HG02884 (cell line): ENCODE measurements around the gene RTEL1.

ENCODE experiments used
- ATAC-seq: cut with Tn5 transposase; IDR thresholded peaks from one replicate; pipeline ENCODE4 v1.9.1; 2021; ENCODE audit warnings: mild to moderate bottlenecking, moderate library complexity; ENCODE audit not compliant: unreplicated experiment

RTEL1 gene

DNA sequence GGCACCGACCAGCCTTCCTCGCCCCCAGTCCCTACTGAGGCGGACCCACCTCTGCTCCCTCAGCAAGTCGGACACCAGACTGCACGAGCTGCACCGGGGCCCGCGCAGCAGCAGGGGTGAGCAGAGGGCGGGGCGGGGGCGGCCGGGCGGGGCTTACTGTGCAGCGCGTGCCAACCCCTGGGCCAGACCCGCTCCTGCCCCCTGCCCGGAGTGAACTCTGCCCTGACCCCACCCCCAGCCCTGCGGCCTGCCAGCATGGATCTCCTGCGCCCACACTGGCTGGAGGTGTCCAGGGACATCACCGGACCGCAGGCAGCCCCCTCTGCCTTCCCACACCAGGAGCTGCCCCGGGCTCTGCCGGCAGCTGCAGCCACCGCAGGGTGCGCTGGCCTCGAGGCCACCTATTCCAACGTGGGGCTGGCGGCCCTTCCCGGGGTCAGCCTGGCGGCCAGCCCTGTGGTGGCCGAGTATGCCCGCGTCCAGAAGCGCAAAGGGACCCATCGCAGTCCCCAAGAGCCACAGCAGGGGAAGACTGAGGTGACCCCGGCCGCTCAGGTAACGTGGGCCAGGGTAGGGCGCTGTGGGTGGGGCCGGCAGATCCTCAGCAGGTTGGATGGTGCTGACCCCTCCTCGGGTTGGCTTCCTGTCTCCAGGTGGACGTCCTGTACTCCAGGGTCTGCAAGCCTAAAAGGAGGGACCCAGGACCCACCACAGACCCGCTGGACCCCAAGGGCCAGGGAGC, 80.0 kb downstream of the RTEL1 start:
- no peak for ATAC-seq

DNA sequence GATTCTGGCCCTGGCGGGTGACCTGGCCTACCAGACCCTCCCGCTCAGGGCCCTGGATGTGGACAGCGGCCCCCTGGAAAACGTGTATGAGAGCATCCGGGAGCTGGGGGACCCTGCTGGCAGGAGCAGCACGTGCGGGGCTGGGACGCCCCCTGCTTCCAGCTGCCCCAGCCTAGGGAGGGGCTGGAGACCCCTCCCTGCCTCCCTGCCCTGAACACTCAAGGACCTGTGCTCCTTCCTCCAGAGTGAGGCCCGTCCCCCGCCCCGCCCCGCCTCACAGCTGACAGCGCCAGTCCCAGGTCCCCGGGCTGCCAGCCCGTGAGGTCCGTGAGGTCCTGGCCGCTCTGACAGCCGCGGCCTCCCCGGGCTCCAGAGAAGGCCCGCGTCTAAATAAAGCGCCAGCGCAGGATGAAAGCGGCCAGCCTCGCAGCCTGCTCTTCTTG, 80.6 kb downstream of the RTEL1 start:
- ATAC-seq, result no peak

DNA sequence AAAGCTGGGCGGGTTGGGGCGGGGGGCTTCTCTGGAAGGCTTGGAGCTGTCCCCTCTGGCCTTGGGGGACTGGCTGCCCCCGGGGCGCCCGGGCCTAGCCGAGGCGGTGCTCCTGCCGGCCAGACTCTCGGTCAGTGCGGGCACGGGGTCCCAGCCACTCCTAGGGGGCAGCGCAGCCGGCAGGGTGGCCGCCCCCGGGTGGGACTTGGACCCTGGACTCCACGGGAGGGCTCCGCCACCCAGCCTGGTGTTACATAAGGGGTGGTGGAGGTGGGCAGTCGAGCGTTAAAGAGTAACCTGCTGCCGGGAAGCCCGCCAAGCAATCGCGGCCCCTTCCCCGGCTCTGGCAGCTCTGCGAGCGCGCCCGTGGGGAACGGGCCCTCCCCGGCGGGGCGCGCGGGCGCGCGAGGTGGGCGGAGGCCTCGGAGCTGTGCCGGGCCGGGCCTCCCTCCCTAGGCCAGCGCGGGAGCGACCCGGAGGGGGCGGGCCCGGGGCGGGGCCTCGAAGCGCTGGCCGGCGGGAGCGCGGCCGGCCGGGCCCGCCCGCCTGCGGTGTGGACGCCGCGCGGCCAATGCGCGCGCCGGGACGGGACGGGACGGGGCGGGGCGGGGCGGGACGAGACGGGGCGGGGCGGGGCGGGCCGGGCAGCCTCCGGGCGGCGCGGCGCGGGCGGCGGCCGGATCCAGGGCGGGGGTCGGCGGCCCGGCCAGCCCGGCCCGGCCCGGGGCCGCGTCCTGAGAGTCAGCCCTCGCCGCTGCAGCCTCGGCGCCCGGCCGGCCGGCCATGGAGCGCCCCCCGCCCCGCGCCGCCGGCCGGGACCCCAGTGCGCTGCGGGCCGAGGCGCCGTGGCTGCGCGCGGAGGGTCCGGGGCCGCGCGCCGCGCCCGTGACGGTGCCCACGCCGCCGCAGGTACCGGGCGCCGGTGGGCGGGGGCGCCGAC, 81.3 kb downstream of the RTEL1 start, which contains the start of gene SLC2A4RG:
Gene SLC2A4RG (plus strand): TSS at position 647 of the 940 bp plus-strand sequence. CDS start 137 bp downstream, at position 784.
- no peak for ATAC-seq

DNA sequence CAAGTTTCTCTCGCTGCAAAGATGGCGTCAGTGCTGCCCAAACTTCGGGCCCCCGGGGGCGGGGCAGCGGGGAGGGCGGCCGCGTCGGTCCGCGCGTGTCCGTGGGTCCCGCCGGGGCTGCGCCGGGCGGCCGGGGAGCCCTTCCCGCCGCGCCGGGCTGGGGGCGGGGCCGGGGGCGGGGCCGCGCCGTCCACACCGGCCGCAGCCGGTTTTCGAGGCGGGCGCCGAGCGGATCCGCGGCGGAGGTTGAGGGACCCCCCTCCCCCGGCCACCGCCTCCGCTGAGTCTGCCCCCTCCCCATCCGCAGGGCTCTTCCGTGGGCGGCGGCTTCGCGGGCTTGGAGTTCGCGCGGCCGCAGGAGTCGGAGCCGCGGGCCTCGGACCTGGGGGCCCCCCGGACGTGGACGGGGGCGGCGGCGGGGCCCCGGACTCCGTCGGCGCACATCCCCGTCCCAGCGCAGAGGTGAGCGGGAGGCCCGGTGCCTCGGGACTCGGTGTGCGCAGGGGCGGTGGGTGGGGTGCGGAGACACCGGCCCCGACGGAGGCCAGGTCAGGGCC, 82.0 kb downstream of the RTEL1 start:
- ATAC-seq, result no peak

DNA sequence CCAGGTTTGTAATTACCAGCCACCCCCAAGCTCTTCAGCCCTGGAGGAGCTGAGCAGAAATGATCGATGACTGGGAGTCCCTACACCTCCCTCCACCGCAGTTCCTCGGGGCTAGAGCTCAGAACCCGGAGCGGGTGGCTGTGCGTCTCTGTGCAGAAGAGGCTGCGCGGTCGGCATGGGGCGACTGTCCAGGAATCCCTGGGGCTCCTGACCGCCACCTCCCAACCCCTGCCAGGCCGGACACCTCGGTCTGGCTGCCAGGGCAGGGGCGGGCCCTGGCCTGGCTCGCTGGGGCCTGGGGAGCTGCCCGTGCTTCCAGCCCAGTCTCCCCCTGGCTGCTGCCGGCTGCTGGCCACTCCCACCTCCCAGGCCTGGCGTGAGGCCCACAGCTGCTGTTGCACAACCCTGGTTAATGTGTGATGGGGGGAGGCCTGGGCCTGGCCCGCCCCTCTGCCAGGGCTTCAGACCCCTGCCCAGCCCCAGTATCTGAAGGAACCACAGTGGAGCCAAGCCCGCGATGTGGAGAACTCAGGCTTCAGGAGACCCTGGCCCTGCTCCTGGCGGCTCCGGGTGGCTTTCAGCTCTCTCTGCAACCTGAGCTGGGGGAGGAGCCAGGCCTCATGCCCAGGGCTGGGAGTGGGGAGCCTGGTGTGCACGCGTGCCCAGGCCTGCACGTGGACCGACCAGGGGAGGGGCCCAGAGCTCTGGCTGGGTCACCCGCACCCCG, 82.7 kb downstream of the RTEL1 start:
- ATAC-seq, result no peak

DNA sequence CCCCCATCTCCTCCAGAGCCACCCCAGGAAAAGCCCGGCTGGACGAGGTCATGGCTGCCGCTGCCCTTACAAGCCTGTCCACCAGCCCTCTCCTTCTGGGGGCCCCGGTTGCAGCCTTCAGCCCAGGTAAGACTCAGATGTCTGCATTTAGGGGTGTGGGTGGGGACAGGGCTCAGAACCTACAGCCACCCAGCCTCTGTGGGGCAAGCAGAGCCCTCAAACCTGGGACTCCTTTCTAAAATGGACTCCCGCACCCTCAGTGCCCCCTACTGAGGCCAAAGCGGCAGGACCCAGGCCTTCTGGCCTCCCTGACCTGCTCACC, 83.2 kb downstream of the RTEL1 start:
- ATAC-seq, result no peak

DNA sequence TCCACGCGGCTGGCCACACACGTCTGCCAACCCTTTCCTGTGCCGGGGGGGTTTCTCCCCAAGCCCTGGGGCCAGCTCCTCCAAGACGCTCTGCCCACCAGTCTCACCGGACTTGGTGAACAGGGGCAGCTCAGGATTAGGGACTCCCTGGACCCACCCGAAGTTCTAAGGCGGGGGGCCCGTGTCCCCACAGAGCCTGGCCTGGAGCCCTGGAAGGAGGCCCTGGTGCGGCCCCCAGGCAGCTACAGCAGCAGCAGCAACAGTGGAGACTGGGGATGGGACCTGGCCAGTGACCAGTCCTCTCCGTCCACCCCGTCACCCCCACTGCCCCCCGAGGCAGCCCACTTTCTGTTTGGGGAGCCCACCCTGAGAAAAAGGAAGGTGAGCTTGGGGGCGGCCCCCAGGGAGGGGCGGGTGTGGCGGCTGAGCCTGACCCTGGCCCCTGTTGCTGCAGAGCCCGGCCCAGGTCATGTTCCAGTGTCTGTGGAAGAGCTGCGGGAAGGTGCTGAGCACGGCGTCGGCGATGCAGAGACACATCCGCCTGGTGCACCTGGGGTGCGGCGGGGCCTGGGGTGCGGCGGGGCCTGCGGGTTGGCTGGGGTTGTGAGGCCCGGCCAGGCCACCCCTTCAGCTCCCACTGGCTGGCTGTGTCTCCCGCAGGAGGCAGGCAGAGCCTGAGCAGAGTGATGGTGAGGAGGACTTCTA, 83.7 kb downstream of the RTEL1 start:
- ATAC-seq, result no peak

DNA sequence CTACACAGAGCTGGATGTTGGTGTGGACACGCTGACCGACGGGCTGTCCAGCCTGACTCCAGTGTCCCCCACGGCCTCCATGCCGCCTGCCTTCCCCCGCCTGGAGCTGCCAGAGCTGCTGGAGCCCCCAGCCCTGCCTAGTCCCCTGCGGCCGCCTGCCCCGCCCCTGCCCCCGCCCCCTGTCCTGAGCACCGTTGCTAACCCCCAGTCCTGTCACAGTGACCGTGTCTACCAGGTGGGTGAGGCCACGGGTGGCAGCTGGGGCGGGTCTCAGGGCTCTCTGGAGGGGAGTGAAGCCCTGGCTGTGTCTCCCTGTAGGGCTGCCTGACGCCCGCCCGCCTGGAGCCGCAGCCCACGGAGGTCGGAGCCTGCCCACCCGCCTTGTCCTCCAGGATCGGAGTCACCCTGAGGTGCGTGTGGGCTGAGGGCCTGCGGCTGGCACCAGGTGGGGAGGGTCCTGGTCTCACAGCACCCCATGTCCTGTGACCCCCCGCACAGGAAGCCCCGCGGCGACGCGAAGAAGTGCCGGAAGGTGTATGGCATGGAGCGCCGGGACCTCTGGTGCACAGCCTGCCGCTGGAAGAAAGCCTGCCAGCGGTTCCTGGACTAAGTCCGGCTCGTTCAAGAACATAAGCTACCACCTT, 84.4 kb downstream of the RTEL1 start:
- ATAC-seq, result no peak

DNA sequence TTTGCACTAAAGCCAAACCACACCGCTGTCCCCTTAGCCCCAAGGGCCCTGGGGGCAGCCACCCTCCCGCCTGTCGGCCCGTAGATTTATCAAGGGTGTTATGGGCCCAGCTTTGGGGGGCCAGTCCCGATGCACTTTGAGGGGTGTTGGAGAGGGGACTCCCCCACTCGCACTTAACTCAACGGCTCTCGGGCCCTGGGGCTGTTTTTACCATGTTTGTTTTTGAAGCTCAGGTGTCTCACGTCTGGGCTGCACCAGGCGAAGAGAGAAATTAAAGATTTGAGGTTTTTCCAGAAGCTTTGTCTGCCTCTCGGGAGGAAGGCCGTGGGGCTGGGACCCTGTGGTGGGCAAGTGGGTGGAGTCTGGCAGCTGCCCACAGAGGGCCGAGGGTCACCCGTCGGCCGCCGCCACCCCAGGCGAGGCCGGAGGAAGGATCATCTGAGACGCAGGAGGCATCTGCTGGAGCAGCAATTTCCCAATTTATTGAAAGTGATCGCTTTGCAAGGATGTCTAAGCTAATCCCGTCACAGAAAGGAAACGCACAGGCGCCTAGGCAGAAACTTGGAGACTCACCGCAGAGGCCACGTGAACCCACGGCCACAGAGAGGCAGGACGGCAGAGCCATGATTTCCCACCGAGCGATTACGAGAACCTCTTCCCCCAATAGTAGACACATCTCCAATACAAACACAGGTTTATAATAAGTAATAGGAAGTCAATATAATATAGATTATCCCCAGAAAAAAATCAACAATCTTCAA, 85.3 kb downstream of the RTEL1 start:
- ATAC-seq, result no peak

DNA sequence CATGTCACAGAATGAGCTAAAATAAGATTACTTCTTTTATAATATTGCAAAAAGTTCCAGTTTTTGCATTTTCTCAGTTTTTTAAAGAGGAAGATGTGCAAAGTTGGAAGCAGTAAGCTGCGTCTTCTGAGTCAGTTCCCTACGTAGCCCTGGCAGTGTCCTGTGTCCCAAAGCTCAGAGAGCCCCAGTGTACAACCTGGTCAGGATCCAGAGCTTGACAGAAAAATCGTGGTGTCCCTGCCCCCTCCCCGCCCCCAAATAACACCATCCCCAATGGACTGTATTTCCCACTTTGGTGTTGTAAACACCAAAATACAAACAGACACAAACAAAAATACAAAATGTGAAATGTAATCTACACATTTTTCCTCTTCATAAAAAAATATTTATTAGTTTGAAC, 86.0 kb downstream of the RTEL1 start:
- ATAC-seq, result no peak

DNA sequence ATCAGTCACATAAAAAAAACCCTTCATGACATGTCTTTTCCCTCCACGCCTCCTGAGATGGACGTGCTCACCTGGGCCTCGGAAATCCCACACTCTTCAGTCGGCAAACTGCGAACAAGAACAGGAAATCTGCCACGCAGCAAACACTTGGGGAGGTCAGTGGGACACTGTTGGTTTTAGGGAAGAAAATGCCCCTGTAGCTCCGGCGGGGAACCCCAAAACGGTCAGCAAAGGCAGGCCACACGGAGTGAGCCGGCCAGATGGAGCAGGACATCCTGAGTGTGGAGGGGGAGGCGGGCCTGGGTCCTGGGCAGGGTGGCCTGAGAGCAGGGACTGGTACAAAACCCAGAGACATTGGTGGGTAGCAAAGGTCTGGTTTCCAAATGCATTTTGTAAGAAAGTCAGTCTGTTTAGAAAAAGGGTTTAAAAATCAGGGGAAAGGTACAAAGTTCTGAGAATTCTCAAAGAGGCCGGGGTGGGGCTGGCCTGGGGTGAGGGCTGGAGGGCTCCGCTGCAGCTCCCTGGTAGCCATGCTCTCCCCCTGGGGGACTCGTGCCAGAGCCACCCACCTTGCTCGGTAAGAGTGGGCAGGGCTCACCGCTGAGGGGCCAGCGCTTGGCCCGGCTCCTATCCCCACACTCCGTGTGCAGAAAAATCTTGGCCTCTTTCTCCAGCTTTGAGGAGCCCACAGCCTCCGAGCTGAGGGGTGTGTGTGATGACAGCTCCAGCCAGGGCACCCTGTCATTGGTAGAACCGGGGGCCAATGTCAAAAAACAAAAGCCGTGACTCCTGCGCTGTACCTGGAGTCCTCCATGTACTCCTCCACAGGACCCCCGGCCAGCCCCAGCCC, 86.7 kb downstream of the RTEL1 start:
- ATAC-seq, result no peak

DNA sequence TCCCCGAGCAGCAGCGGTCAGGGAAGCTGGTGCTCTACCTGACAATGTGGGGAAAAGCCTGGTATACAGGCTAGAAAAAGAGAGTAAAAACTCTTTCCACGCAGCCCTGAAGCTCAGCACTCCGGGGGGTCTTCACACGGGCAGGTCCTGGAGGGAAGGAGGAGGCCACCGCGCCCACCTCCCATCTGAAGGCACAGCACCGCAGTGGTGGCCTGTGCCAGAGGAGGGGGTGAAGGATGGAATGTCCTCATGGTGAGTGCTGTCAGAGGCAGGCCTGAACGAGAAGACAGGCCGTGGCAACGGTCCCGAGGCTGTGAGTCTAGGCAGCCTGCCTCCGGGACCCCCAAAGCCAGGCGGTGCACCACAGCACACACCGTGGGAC, 87.3 kb downstream of the RTEL1 start:
- ATAC-seq, result no peak
